SK-N-MC (cell line): ENCODE data around the gene RCC2.

ENCODE experiments used
- EZH2 ChIP-seq: fragments of 200-600 bp; sonication (generic); IDR thresholded peaks from one replicate; pipeline ENCODE4 v1.6.1; 2017; ENCODE audit warnings: antibody characterized with exemption
- POLR2AphosphoS5 ChIP-seq: IDR thresholded peaks from 2 replicates; pipeline ENCODE4 v1.6.1; 2012; ENCODE audit warnings: mild to moderate bottlenecking, low read depth, low read length, borderline replicate concordance

GRCh38 chr1:17404034-17404684 lies 35.3 kb downstream of the RCC2 start:
- TF ChIP-seq EZH2 (no peak), POLR2AphosphoS5 (no peak)
